Upper lobe of right lung (tissue), 1 donor: ENCODE data around the gene MAP7D3. TPM values are rescaled to one million over a fixed set of nuclear protein-coding genes. Genes with fewer than 3 reads are reported as not detected.

Experiments
- ATAC-seq: fragments of 200-7000 bp; cut with Tn5 transposase; one replicate; pipeline ENCODE4 v1.9.1; 2020; ENCODE audit warnings: mild to moderate bottlenecking, moderate library complexity
- DNase-seq: peaks from one replicate; pipeline ENCODE4 v3.0.0-alpha.2; 2020
- H3K27ac ChIP-seq: fragments of 200-600 bp; one replicate; pipeline ENCODE4 v1.8.0; 2022
- H3K27me3 ChIP-seq: fragments of 200-600 bp; one replicate; pipeline ENCODE4 v1.8.0; 2022; ENCODE audit warnings: mild to moderate bottlenecking
- H3K36me3 ChIP-seq: fragments of 200-600 bp; one replicate; pipeline ENCODE4 v1.8.0; 2022
- H3K4me1 ChIP-seq: fragments of 200-600 bp; one replicate; pipeline ENCODE4 v1.8.0; 2022
- H3K4me3 ChIP-seq: fragments of 200-600 bp; one replicate; pipeline ENCODE4 v1.8.0; 2022; ENCODE audit warnings: mild to moderate bottlenecking
- H3K9me3 ChIP-seq: fragments of 200-600 bp; one replicate; pipeline ENCODE4 v1.8.0; 2022
- CTCF ChIP-seq: fragments of 200-600 bp; IDR thresholded peaks from one replicate; pipeline ENCODE4 v1.8.0; 2022; ENCODE audit warnings: antibody characterized with exemption
- intact Hi-C: fragments of 100-400 bp; cut with DNase I; formaldehyde crosslinking; loops from one replicate; pipeline ENCODE4 v1.11.0; 2022
- total RNA-seq: library from RNA; stranded (reverse); fragmentation: NEBNext Ultra II Directional; extraction: Animal tissue kit (Norgen Biotek cat#: 25700); gene quantifications from one replicate; pipeline ENCODE4 v1.2.1, GENCODE V29; 2021
- donor health status: DM: no; HTN: yes; CAD: no; lungs with severe emphysema.

Gene MAP7D3
- total RNA-seq, 1 donor from 2014 or later = 7.9 TPM

- intact Hi-C loops = no loop called here
- peak; percentile 64 for ATAC-seq
- no peak overlapping the region for H3K4me3 ChIP-seq
- peak; percentile 69 for TF ChIP-seq CTCF
- DNase-seq = no peak
- H3K27me3 ChIP-seq = no peaks in the 10 kb centered on the region
- H3K27ac ChIP-seq = no peak overlapping the region
- H3K4me1 ChIP-seq = no peaks in the 10 kb centered on the region
- no peaks in the 10 kb centered on the region for H3K36me3 ChIP-seq
- H3K9me3 ChIP-seq = no peaks in the 10 kb centered on the region
Measured at GRCh38 chrX:136268051-136269048, 17.1 kb upstream of the MAP7D3 start.

- no peak for TF ChIP-seq CTCF
- ATAC-seq (no peak), DNase-seq (no peak)
- no peaks in the 10 kb centered on the region for H3K36me3 ChIP-seq
- no peaks in the 10 kb centered on the region for H3K4me1 ChIP-seq
- no peak overlapping the region for H3K27ac ChIP-seq
- H3K4me3 ChIP-seq = no peak overlapping the region
- H3K9me3 ChIP-seq = no peaks in the 10 kb centered on the region
- intact Hi-C loops = no loop called here
- H3K27me3 ChIP-seq = no peaks in the 10 kb centered on the region
Measured at GRCh38 chrX:136266828-136267227, 15.6 kb upstream of the MAP7D3 start.

GRCh38 chrX:136262812-136263315 is 11.7 kb upstream of the MAP7D3 start:
- Histone ChIP-seq H3K27me3 (no peaks in the 10 kb centered on the region), H3K9me3 (no peaks in the 10 kb centered on the region), H3K4me1 (no peaks in the 10 kb centered on the region), H3K27ac (no peak overlapping the region), H3K4me3 (no peak overlapping the region), H3K36me3 (no peaks in the 10 kb centered on the region)
- intact Hi-C loops = no loop called here
- no peak for DNase-seq
- ATAC-seq = no peak
- no peak for TF ChIP-seq CTCF

GRCh38 chrX:136262243-136262642 is 11.0 kb upstream of the MAP7D3 start:
- TF ChIP-seq CTCF = no peak
- intact Hi-C loops = no loop called here
- Histone ChIP-seq H3K4me1 (no peaks in the 10 kb centered on the region), H3K4me3 (no peak overlapping the region), H3K27me3 (no peaks in the 10 kb centered on the region), H3K9me3 (no peaks in the 10 kb centered on the region), H3K36me3 (no peaks in the 10 kb centered on the region), H3K27ac (no peak overlapping the region)
- no peak for DNase-seq
- ATAC-seq = no peak

GRCh38 chrX:136261321-136261720 is 10.1 kb upstream of the MAP7D3 start:
- DNase-seq = no peak
- H3K4me3 ChIP-seq = no peak overlapping the region
- H3K36me3 ChIP-seq = no peaks in the 10 kb centered on the region
- no peaks in the 10 kb centered on the region for H3K27me3 ChIP-seq
- no peaks in the 10 kb centered on the region for H3K9me3 ChIP-seq
- intact Hi-C loops = no loop called here
- no peak overlapping the region for H3K27ac ChIP-seq
- H3K4me1 ChIP-seq = no peaks in the 10 kb centered on the region
- no peak for TF ChIP-seq CTCF
- no peak for ATAC-seq
